Ovary (tissue), 10 donors: Measurements from ENCODE around the gene HTT-AS. TPM values are rescaled to one million over a fixed set of nuclear protein-coding genes. Genes with fewer than 3 reads are reported as not detected.

Source experiments
- DNase-seq, 5 donors: peaks; one replicate each; pipeline ENCODE4 v3.0.0-alpha.2; 2019 to 2020
- H3K27ac ChIP-seq, 2 donors: fragments of 200-600 bp; one replicate each; pipeline versions ENCODE4 v1.5.1 to v1.8.0; 2019 to 2022
- H3K27me3 ChIP-seq: fragments of 200-600 bp; one replicate; pipeline ENCODE4 v1.8.0; 2022
- H3K36me3 ChIP-seq: fragments of 200-600 bp; sonication (generic); one replicate; pipeline ENCODE4 v1.5.1; 2019
- H3K4me1 ChIP-seq: one replicate; pipeline ENCODE4 v1.8.1; 2013; ENCODE audit warnings: mild to moderate bottlenecking, moderate library complexity; ENCODE audit not compliant: insufficient read depth
- H3K4me3 ChIP-seq: fragments of 200-600 bp; sonication (generic); one replicate; pipeline ENCODE4 v1.5.1; 2017
- H3K9me3 ChIP-seq, 2 donors: fragments of 200-600 bp in 1 of 2; sonication (generic) in 1 of 2; one replicate each; pipeline versions ENCODE4 v1.5.1 to v1.8.1; 2013 to 2019; ENCODE audit warnings: mild to moderate bottlenecking in 1 of 2, moderate library complexity in 1 of 2
- EP300 ChIP-seq: sonication (generic); formaldehyde crosslinking; IDR thresholded peaks from one replicate; pipeline ENCODE4 v1.6.1; 2017; ENCODE audit warnings: antibody characterized with exemption
- POLR2A ChIP-seq: fragments of 450-650 bp; IDR thresholded peaks from one replicate; pipeline ENCODE4 v1.6.1; 2017; ENCODE audit warnings: antibody characterized with exemption, mild to moderate bottlenecking, moderate library complexity
- whole genome bisulfite sequencing, 3 donors: extraction: QIAGEN DNeasy Blood & Tissue Kit in 1 of 3; methylation state at CpG; one replicate each; pipeline versions ENCODE4 v1.1.5 to v1.1.7; 2013 to 2017; 5-methylcytosine and 5-hydroxymethylcytosine counted together
- intact Hi-C, 4 donors: fragments of 100-400 bp; cut with DNase I; formaldehyde crosslinking; loops; one replicate each; pipeline versions ENCODE4 v1.11.0 to v1.15.1; 2022 to 2023
- long read RNA-seq, 3 donors: library from polyadenylated mRNA in 2 of 3; unstranded in 2 of 3; transcript quantifications; one replicate each; pipeline ENCODE4 v2.0.0 and lab custom pipeline, GENCODE V29; 2021 to 2026
- polyA plus RNA-seq, 2 donors: library from polyadenylated mRNA; stranded (reverse); fragments of 200-250 nt in 1 of 2; fragments of 350-450 nt in 1 of 2; fragmentation: Illumina TruSeq in 1 of 2; extraction: RNeasy Lipid Tissue Mini Kit (QIAGEN cat#74804) in 1 of 2; gene quantifications; one replicate each; pipeline ENCODE4 v1.2.3, GENCODE V29; 2013 to 2014
- total RNA-seq, 7 donors: library from RNA; depleted of rRNA in 2 of 7; stranded (reverse); fragments of >200 nt in 2 of 7; fragmentation: NEBNext Ultra II Directional in 3 of 7; extraction: Animal tissue kit (Norgen Biotek cat#: 25700) in 3 of 7; gene quantifications; one replicate each; pipeline versions ENCODE4 v1.1.0 to v1.2.4, GENCODE V29; 2016 to 2023
- TF ChIP-seq, protein P1 (sequence below), 3 donors: fragments of 450-650 bp in 2 of 3; fragments of 200-600 bp in 1 of 3; IDR thresholded peaks; one replicate each; pipeline versions ENCODE4 v1.5.1 to v1.8.0; 2016 to 2022; ENCODE audit warnings: antibody characterized with exemption in 3 of 3, mild to moderate bottlenecking in 1 of 3
- donor health status: DM: no; HTN: no; CAD: no; lungs with moderate emphysema.
- donor health status: DM: no; HTN: no; CAD: no.
- donor health status: Bipolar disorder and iron deficiency.
- donor health status: DM: yes; HTN: yes; CAD: no.
- donor health status: DM: no; HTN: no; CAD: no.
- donor health status: DM: yes; HTN: yes; CAD: no.

HTT-AS gene
- total RNA-seq (not detected), polyA plus RNA-seq (not detected)
- long read RNA-seq, donor 1, result 0 reads
- long read RNA-seq, donor 2, result 0 reads
- long read RNA-seq, donor 3, result 0 reads

DNA sequence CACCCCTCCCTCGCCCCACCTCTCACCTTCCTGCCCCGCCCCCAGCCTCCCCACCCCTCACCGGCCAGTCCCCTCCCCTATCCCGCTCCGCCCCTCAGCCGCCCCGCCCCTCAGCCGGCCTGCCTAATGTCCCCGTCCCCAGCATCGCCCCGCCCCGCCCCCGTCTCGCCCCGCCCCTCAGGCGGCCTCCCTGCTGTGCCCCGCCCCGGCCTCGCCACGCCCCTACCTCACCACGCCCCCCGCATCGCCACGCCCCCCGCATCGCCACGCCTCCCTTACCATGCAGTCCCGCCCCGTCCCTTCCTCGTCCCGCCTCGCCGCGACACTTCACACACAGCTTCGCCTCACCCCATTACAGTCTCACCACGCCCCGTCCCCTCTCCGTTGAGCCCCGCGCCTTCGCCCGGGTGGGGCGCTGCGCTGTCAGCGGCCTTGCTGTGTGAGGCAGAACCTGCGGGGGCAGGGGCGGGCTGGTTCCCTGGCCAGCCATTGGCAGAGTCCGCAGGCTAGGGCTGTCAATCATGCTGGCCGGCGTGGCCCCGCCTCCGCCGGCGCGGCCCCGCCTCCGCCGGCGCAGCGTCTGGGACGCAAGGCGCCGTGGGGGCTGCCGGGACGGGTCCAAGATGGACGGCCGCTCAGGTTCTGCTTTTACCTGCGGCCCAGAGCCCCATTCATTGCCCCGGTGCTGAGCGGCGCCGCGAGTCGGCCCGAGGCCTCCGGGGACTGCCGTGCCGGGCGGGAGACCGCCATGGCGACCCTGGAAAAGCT is at the start of gene HTT-AS, which contains the start of gene HTT:
TSS of gene HTT-AS (minus strand) at position 461 of the 768 bp plus-strand sequence.
TSS of gene HTT (plus strand) at position 604 of the 768 bp plus-strand sequence. CDS start at position 749, 145 bp downstream.
- peak; percentile 96 to 99 (median 97) for DNase-seq
- WGBS, 3 donors, result 0 to 1% (median 1%) methylated on average over 16 to 80 of the region's 81 CpGs
- Histone ChIP-seq H3K4me3 (peak within 1 kb of the TSS; percentile 80), H3K9me3 (no peaks in the 10 kb centered on the region), H3K36me3 (no peaks in the 10 kb centered on the region), H3K4me1 (peaks cover 3% of the 10 kb centered on the region), H3K27me3 (no peaks in the 10 kb centered on the region), H3K27ac (peak within 1 kb of the TSS; percentile 85 to 86)
- TF ChIP-seq, protein P1, sequence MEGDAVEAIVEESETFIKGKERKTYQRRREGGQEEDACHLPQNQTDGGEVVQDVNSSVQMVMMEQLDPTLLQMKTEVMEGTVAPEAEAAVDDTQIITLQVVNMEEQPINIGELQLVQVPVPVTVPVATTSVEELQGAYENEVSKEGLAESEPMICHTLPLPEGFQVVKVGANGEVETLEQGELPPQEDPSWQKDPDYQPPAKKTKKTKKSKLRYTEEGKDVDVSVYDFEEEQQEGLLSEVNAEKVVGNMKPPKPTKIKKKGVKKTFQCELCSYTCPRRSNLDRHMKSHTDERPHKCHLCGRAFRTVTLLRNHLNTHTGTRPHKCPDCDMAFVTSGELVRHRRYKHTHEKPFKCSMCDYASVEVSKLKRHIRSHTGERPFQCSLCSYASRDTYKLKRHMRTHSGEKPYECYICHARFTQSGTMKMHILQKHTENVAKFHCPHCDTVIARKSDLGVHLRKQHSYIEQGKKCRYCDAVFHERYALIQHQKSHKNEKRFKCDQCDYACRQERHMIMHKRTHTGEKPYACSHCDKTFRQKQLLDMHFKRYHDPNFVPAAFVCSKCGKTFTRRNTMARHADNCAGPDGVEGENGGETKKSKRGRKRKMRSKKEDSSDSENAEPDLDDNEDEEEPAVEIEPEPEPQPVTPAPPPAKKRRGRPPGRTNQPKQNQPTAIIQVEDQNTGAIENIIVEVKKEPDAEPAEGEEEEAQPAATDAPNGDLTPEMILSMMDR (IDR thresholded peaks at IDR 0.05), result peak in 2 of 3 donors; percentile 31 to 40
- no peak for TF ChIP-seq EP300
- TF ChIP-seq POLR2A, result peak; percentile 47
- intact Hi-C loops, result no loop called here

DNA sequence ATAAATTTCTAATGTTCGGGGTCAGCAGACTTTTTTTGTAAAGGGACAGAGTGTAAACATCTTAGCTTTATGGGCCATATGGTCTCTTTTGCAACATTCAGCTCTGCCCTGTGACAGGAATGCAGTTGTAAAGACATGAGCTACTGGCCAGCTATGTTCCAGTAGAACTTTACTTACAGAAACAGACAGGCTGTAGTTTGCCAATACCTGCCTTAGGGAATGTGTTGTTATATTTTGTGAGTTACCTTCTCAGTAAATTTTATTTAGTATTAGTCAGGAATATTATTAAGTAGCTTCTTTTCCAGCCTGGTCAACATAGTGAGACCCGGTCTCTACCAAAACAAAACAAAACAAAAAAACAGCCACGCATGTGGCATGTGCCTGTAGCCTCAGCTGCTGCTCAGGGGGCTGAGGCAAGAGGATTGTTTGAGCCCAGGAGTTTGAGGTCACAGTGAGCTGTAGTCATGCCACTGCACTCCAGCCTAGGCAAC is 48.9 kb upstream of the HTT-AS start:
- Histone ChIP-seq H3K9me3 (no peaks in the 10 kb centered on the region), H3K36me3 (no peaks in the 10 kb centered on the region), H3K4me3 (no peak overlapping the region), H3K4me1 (peaks cover 2% of the 10 kb centered on the region), H3K27ac (no peak overlapping the region), H3K27me3 (no peaks in the 10 kb centered on the region)
- intact Hi-C loops, result no loop called here
- TF ChIP-seq EP300 (no peak), POLR2A (no peak)
- TF ChIP-seq, protein P1 (IDR thresholded peaks at IDR 0.05), result no peak
- DNase-seq, result no peak
- 18 to 40% (median 31%) methylated on average over 3 of the region's 3 CpGs for WGBS, 3 donors

DNA sequence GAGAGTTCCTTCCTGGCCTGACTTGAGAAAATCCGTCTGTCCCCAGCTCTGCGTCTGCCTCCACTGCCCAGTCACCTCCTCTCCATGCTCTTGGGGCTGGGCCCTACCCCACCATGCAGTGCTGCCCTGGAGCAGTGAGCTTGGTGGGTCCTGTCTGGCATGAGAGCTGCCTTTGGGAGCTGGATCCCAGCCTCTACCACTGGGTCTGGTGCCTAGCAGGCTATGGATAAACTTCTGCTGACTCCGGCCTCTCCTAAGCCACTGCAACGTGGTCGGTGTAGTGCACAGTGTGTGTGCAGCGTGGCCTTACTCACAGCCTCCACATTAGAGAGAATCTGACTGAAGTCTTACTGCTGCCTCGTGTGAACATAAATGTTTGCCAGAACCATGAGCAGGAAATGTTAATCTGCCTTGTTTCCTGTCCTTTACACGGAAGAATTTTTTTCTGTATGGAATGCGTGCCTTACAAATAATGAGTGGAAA is 47.8 kb upstream of the HTT-AS start:
- no peak for DNase-seq
- intact Hi-C loops, result no loop called here
- no peaks in the 10 kb centered on the region for H3K36me3 ChIP-seq
- no peak overlapping the region for H3K4me3 ChIP-seq
- H3K27ac ChIP-seq, result no peak overlapping the region
- peaks cover 5% of the 10 kb centered on the region for H3K4me1 ChIP-seq
- 33 to 53% (median 50%) methylated on average over 9 of the region's 9 CpGs for WGBS, 3 donors
- H3K27me3 ChIP-seq, result no peaks in the 10 kb centered on the region
- H3K9me3 ChIP-seq, result no peaks in the 10 kb centered on the region
- TF ChIP-seq POLR2A (no peak), EP300 (no peak)
- TF ChIP-seq, protein P1 (IDR thresholded peaks at IDR 0.05), result no peak

DNA sequence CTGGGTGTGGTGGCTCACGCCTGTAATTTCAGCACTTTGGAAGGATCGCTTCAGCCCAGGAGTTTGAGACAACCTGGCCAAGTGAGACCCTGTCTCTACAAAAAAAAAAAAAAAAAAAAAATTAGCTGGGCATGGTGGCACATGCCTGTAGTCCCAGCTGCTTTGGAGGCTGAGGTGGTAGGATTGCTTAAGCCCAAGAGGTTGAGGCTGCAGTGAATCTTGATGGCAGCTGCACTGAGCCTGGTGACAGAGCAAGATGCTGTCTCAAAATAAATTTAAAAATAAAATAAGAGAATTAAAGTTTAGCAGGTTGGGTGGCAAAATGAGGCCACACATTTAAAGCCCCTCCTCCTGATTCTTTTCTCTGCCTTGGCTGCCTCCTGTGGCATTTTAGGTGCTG is 47.3 kb upstream of the HTT-AS start:
- H3K27me3 ChIP-seq, result no peaks in the 10 kb centered on the region
- no peak overlapping the region for H3K27ac ChIP-seq
- H3K4me3 ChIP-seq, result no peak overlapping the region
- DNase-seq, result no peak
- H3K9me3 ChIP-seq, result no peaks in the 10 kb centered on the region
- TF ChIP-seq, protein P1 (IDR thresholded peaks at IDR 0.05), result no peak
- TF ChIP-seq POLR2A, result no peak
- TF ChIP-seq EP300, result no peak
- peaks cover 5% of the 10 kb centered on the region for H3K4me1 ChIP-seq
- 91 to 93% (median 93%) methylated on average over 2 of the region's 2 CpGs for WGBS, 3 donors
- intact Hi-C loops, result no loop called here
- no peaks in the 10 kb centered on the region for H3K36me3 ChIP-seq
